K562 (cell line): Measurements from ENCODE around the gene DOCK6. TPM values are rescaled to one million over a fixed set of nuclear protein-coding genes. Genes with fewer than 3 reads are reported as not detected.

Experiments
- ILK ChIP-seq: fragments of 450-650 bp; IDR thresholded peaks from 2 replicates; pipeline ENCODE4 v1.6.1; 2016; ENCODE audit warnings: missing genetic modification characterization, low read depth, mild to moderate bottlenecking, missing compliant biosample characterization, moderate library complexity, borderline replicate concordance
- RBM15 ChIP-seq: fragments of 200-400 bp; formaldehyde crosslinking; IDR thresholded peaks from 2 replicates; pipeline ENCODE4 v1.6.1; 2018; ENCODE audit warnings: mild to moderate bottlenecking, low read length, moderate library complexity; ENCODE audit not compliant: insufficient read depth
- SMAD3 ChIP-seq: fragments of 450-650 bp; formaldehyde crosslinking; conservative IDR thresholded peaks from 2 replicates; pipeline ENCODE4 v1.4.0; 2020; ENCODE audit warnings: mild to moderate bottlenecking
- polyA plus RNA-seq, 8 experiments: library from polyadenylated mRNA; depleted of rRNA in 4 of 8; stranded (reverse) in 5 of 8; unstranded in 3 of 8; fragments of >200 nt; fragmentation: Nextera tagmentation in 2 of 8; fragmentation: Illumina TruSeq in 1 of 8; extraction: Ambion mirVana in 2 of 8; extraction: Trizol in 1 of 8; gene quantifications; 2 replicates each; pipeline versions ENCODE4 v1.2.1 to v1.2.3, GENCODE V29; 2011 to 2014; ENCODE audit warnings: inconsistent platforms in 1 of 8, missing spikeins in 1 of 8
- total RNA-seq, 7 experiments: library from RNA; depleted of rRNA in 6 of 7; stranded (reverse); fragments of >200 nt in 6 of 7; fragmentation: Illumina TruSeq in 2 of 7; extraction: Trizol in 2 of 7; gene quantifications; 2 replicates each; pipeline versions ENCODE4 v1.2.1 to v1.2.3, GENCODE V29; 2011 to 2021; ENCODE audit warnings: low replicate concordance in 1 of 7
- TF ChIP-seq, protein P1 (sequence below): sonication (generic); formaldehyde crosslinking; IDR thresholded peaks from 2 replicates; pipeline ENCODE4 v1.8.0; 2023; ENCODE audit warnings: missing genetic modification reagents, mild to moderate bottlenecking, borderline replicate concordance
- TF ChIP-seq, protein P2 (sequence below): fragments of 250-450 bp; sonication (Bioruptor Pico); IDR thresholded peaks from 2 replicates; pipeline ENCODE4 v1.4.0; 2020; ENCODE audit warnings: mild to moderate bottlenecking, moderate library complexity, borderline replicate concordance

Gene DOCK6
- total and polyA plus RNA-seq, 9 of the 15 experiments (the other 6 are each of a cell fraction or from before 2014, with no cell fraction given), result 0.35 to 19.3 (median 3.8) TPM

DNA sequence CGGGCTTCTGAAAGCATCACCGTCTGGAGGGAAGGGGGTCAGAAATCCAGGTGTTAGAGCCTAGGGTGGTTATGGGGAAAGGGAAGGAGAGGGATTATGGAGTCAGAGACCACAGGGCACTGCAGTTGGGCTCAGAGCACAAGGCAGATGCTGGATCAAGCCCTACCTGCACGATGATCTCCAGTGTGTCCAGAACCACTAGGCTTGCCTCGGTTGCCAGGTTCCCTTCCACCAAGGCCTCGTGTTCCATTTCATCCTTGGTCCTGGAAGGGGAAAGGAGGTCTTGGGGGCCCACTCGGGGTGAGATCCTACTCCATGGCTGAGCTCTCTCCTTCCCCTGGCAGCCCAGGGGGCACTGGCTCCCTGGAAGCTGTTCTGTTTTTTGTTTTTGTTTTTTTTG is 47.9 kb downstream of the DOCK6 start (continued):
- TF ChIP-seq, protein P1, sequence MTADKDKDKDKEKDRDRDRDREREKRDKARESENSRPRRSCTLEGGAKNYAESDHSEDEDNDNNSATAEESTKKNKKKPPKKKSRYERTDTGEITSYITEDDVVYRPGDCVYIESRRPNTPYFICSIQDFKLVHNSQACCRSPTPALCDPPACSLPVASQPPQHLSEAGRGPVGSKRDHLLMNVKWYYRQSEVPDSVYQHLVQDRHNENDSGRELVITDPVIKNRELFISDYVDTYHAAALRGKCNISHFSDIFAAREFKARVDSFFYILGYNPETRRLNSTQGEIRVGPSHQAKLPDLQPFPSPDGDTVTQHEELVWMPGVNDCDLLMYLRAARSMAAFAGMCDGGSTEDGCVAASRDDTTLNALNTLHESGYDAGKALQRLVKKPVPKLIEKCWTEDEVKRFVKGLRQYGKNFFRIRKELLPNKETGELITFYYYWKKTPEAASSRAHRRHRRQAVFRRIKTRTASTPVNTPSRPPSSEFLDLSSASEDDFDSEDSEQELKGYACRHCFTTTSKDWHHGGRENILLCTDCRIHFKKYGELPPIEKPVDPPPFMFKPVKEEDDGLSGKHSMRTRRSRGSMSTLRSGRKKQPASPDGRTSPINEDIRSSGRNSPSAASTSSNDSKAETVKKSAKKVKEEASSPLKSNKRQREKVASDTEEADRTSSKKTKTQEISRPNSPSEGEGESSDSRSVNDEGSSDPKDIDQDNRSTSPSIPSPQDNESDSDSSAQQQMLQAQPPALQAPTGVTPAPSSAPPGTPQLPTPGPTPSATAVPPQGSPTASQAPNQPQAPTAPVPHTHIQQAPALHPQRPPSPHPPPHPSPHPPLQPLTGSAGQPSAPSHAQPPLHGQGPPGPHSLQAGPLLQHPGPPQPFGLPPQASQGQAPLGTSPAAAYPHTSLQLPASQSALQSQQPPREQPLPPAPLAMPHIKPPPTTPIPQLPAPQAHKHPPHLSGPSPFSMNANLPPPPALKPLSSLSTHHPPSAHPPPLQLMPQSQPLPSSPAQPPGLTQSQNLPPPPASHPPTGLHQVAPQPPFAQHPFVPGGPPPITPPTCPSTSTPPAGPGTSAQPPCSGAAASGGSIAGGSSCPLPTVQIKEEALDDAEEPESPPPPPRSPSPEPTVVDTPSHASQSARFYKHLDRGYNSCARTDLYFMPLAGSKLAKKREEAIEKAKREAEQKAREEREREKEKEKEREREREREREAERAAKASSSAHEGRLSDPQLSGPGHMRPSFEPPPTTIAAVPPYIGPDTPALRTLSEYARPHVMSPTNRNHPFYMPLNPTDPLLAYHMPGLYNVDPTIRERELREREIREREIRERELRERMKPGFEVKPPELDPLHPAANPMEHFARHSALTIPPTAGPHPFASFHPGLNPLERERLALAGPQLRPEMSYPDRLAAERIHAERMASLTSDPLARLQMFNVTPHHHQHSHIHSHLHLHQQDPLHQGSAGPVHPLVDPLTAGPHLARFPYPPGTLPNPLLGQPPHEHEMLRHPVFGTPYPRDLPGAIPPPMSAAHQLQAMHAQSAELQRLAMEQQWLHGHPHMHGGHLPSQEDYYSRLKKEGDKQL (CRISPR knock-in tag), result no peak
- no peak for TF ChIP-seq RBM15
- no peak for TF ChIP-seq SMAD3 (CRISPR knock-in tag)
- no peak for TF ChIP-seq ILK (tag)
- TF ChIP-seq, protein P2, sequence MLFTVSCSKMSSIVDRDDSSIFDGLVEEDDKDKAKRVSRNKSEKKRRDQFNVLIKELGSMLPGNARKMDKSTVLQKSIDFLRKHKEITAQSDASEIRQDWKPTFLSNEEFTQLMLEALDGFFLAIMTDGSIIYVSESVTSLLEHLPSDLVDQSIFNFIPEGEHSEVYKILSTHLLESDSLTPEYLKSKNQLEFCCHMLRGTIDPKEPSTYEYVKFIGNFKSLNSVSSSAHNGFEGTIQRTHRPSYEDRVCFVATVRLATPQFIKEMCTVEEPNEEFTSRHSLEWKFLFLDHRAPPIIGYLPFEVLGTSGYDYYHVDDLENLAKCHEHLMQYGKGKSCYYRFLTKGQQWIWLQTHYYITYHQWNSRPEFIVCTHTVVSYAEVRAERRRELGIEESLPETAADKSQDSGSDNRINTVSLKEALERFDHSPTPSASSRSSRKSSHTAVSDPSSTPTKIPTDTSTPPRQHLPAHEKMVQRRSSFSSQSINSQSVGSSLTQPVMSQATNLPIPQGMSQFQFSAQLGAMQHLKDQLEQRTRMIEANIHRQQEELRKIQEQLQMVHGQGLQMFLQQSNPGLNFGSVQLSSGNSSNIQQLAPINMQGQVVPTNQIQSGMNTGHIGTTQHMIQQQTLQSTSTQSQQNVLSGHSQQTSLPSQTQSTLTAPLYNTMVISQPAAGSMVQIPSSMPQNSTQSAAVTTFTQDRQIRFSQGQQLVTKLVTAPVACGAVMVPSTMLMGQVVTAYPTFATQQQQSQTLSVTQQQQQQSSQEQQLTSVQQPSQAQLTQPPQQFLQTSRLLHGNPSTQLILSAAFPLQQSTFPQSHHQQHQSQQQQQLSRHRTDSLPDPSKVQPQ (CRISPR knock-in tag), result no peak
